Activated gamma-delta T cell treated with anti-CD3 and anti-CD28 coated beads, Interleukin-2, amount 50 U/mL, for 16 hours (primary cell): ENCODE results near the gene EDN3.

ENCODE experiments used
- DNase-seq: peaks from one replicate; pipeline ENCODE4 v3.0.0-alpha.2; 2020; ENCODE audit warnings: low read depth

EDN3 gene

DNA sequence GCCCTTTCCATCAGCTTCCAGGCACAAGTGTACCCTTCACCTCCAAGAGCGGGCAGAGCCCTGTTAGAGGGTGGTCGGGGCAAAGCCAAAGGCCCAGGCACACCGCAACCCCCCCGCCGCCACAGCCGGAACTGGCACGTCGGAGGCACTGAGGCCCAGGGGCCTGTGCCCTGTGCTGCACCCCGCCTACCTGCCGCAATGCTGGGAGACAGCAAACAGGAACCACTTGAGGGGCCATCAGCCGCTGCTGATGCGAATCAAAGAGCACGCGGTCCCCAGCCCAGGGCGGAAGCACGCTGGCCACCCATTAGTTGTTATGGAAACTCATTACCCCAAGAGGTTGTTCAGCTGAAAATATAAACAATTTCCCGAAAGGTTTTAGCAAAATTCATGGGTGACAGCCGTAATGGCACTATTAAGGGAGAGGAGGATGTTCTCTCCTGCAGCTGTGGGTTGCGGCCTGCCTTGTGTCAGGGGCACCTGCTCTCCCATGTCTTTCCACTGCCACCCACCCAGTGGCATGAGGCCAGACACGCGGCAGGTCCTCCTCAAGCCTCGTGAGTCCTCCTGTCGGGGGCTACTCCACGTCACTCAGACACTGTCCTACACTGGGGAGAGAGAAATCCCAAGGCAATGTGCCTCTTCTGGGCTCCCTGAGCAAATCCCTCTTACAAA lies 65.3 kb downstream of the EDN3 start:
- DNase-seq, result no peak

- DNase-seq, result no peak
These were observed 71.0 kb downstream of the EDN3 start for GRCh38 chr20:59371431-59371830.

DNA sequence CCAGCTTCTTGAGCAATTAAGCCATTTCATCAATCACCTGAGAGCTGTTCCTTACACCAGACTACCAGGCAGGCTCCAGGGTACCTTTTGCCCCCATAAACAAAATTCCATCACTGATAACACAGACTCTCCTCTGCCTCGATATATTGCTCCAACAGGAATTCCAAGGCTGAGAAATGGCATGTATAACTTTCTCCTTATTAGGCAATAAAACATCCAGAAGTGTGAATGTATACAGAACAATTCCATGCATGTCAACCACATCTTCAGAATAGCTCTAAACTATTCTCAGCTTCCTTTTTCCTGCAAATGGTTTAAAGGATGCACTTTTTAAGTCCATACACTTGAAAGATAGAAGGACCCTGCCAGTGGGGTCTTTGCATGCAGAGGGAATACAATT lies 73.8 kb downstream of the EDN3 start:
- DNase-seq, result no peak

DNA sequence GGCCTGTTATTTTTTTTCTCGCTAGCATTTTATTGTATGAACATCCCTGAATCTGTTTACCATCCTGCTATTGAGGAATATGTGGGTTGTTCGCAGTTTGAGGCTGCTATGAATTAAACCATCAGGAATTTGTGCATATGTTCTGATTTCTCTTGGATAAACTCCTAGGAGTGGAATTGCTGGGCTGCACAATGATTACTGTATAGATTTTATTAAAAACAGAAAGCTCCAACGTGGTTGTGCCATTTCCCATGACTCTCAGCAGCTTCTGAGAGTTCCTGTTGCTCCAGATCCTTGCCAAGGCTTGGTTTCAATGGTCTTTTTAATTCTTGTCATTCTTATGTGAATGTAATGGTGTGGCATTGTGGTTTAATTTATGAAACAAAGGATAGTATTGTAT lies 75.1 kb downstream of the EDN3 start:
- DNase-seq, result no peak
